HG03520 (cell line): ENCODE results near the gene AIFM2.
"Not testable (repeated sequence)": the region's sequence is repeated elsewhere in the genome, so short reads cannot be mapped to it uniquely, and the experiment has no call there.

Experiments used
- ATAC-seq: cut with Tn5 transposase; IDR thresholded peaks from one replicate; pipeline ENCODE4 v1.9.1; 2021; ENCODE audit warnings: mild to moderate bottlenecking, moderate library complexity; ENCODE audit not compliant: unreplicated experiment

The AIFM2 gene

GRCh38 chr10:70123817-70124216 is 8.8 kb downstream of the AIFM2 start:
- no peak for ATAC-seq

- not testable (repeated sequence) for ATAC-seq
Measured at GRCh38 chr10:70123166-70123565, 9.5 kb downstream of the AIFM2 start.

GRCh38 chr10:70122742-70123141 is 9.9 kb downstream of the AIFM2 start:
- no peak for ATAC-seq

- ATAC-seq = no peak
Measured at GRCh38 chr10:70121281-70121949, 11.2 kb downstream of the AIFM2 start.

- no peak for ATAC-seq
Measured at GRCh38 chr10:70120417-70120816, 12.2 kb downstream of the AIFM2 start.

GRCh38 chr10:70119623-70120022 is 13.0 kb downstream of the AIFM2 start:
- no peak for ATAC-seq

- no peak for ATAC-seq
Measured at GRCh38 chr10:70119197-70119596, 13.4 kb downstream of the AIFM2 start.

- ATAC-seq = no peak
Measured at GRCh38 chr10:70118196-70118595, 14.4 kb downstream of the AIFM2 start.

- no peak for ATAC-seq
Measured at GRCh38 chr10:70117646-70118045, 15.0 kb downstream of the AIFM2 start.

GRCh38 chr10:70115948-70116682 is 16.5 kb downstream of the AIFM2 start:
- ATAC-seq = no peak

GRCh38 chr10:70114902-70115301 is 17.7 kb downstream of the AIFM2 start:
- no peak for ATAC-seq

GRCh38 chr10:70112071-70112470 is 20.6 kb downstream of the AIFM2 start:
- ATAC-seq = no peak

- no peak for ATAC-seq
Measured at GRCh38 chr10:70111496-70111895, 21.1 kb downstream of the AIFM2 start.

- no peak for ATAC-seq
Measured at GRCh38 chr10:70109064-70109729, 23.4 kb downstream of the AIFM2 start.

- no peak for ATAC-seq
Measured at GRCh38 chr10:70106958-70107791, 25.4 kb downstream of the AIFM2 start.

- no peak for ATAC-seq
Measured at GRCh38 chr10:70101668-70102067, 31.0 kb downstream of the AIFM2 start.

GRCh38 chr10:70101068-70101562 is 31.5 kb downstream of the AIFM2 start:
- not testable (repeated sequence) for ATAC-seq

GRCh38 chr10:70098271-70098670 is 34.4 kb downstream of the AIFM2 start:
- no peak for ATAC-seq

GRCh38 chr10:70097459-70097858 is 35.2 kb downstream of the AIFM2 start:
- no peak for ATAC-seq

- ATAC-seq = no peak
Measured at GRCh38 chr10:70096705-70097420, 35.8 kb downstream of the AIFM2 start.
